RWPE1 (cell line): ENCODE measurements around the gene FAM131C.

Experiments used
- CTCF ChIA-PET: fragments of 350-600 bp; sonication (Branson Sonifier 250); formaldehyde crosslinking; extraction: SDS; loops from one replicate; lab custom pipeline; 2021; lab: Yijun Ruan, JAX
- POLR2A ChIA-PET: fragments of 400-600 bp; formaldehyde crosslinking; extraction: SDS; loops from one replicate; lab custom pipeline; 2020; ENCODE audit warnings: antibody characterized with exemption; ENCODE audit not compliant: low non-redundant PET; lab: Yijun Ruan, JAX
- DNase-seq: peaks from one replicate; pipeline ENCODE4 v3.0.0; 2012; ENCODE audit warnings: low spot score
- H3K27ac ChIP-seq: fragments of 450-650 bp; 2 replicates; pipeline ENCODE4 v1.5.1; 2017
- TF ChIP-seq, protein P1 (sequence below): fragments of 450-650 bp; conservative IDR thresholded peaks from 2 replicates; pipeline ENCODE4 v1.5.1; 2017; ENCODE audit warnings: low read depth, mild to moderate bottlenecking

FAM131C gene

DNA sequence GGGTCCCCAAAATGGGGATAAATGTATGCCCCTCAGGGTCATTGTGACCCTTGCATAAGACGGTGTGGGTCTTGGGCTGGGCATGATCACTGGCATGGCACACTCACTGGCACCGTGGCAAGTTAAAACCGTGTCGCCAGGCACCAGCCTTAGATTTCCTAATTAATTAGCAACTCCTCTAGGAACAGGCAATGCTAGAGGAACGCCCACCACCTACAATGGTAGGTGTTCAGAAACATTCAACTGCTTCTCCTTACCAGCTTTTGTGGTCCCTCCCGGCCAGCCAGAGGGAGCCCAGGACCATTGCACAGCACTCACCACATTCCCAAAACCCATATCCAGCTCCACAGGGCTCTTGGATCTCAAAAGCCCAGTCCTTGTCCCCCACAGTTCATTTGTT, 46.1 kb upstream of the FAM131C start:
- H3K27ac ChIP-seq = peak overlapping the region; percentile 37
- TF ChIP-seq, protein P1, sequence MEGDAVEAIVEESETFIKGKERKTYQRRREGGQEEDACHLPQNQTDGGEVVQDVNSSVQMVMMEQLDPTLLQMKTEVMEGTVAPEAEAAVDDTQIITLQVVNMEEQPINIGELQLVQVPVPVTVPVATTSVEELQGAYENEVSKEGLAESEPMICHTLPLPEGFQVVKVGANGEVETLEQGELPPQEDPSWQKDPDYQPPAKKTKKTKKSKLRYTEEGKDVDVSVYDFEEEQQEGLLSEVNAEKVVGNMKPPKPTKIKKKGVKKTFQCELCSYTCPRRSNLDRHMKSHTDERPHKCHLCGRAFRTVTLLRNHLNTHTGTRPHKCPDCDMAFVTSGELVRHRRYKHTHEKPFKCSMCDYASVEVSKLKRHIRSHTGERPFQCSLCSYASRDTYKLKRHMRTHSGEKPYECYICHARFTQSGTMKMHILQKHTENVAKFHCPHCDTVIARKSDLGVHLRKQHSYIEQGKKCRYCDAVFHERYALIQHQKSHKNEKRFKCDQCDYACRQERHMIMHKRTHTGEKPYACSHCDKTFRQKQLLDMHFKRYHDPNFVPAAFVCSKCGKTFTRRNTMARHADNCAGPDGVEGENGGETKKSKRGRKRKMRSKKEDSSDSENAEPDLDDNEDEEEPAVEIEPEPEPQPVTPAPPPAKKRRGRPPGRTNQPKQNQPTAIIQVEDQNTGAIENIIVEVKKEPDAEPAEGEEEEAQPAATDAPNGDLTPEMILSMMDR = no peak
- ChIA-PET POLR2A (no interaction called here), CTCF (interaction anchor here (0.7 to 2.4 kb wide), 3 partner anchors 9 to 37 kb away, joined by 3 to 11 read pairs (median 4); no protein-coding TSS in a partner anchor)
- no peak for DNase-seq

DNA sequence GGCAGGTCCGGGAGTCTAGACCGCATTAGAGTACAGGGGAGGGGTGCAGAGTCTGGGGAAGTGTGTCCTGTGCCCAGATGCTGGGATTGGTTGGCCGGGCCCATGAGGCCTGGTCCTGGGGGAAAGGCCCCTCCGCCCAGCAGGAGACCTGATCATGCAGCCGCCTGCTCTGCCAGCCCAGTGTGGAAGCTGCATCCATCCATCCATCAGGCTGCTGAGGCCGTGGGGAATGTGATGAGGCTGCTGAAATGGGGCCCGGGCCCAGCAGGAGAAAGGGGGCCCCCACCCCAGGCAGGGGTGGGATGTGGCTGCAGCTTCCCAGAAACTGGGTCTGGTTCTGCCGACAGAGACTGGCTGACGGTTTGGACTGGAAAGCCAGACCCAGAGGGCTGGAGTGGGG, 45.3 kb upstream of the FAM131C start:
- H3K27ac ChIP-seq = no peak overlapping the region
- no peak for DNase-seq
- CTCF ChIA-PET = interaction anchor here (0.6 kb wide), 1 partner anchor 41 kb away, joined by 5 read pairs; no protein-coding TSS in a partner anchor
- TF ChIP-seq, protein P1 = no peak
- POLR2A ChIA-PET = no interaction called here

DNA sequence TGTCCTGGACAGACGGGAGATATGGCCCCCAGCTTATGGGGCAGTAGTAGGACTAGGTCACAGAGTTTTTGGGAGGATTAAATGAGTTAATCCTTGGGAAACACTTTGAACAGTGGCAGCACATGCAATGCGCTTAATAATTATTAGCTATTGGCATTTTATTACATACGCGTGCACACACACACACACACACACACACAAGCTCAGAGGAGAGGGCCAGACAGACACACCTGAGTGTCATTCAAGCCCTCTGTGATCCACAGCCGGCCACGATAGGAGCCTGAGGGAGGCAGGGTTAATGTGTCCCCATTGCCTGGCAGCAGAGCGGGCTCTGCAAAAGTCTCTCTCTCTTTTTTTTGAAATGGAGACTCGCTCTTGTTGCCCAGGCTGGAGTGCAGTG, 44.5 kb upstream of the FAM131C start:
- ChIA-PET CTCF (interaction anchor here (0.9 kb wide), 1 partner anchor 37 kb away, joined by 3 read pairs; no protein-coding TSS in a partner anchor), POLR2A (no interaction called here)
- TF ChIP-seq, protein P1 = no peak
- H3K27ac ChIP-seq = no peak overlapping the region
- no peak for DNase-seq

DNA sequence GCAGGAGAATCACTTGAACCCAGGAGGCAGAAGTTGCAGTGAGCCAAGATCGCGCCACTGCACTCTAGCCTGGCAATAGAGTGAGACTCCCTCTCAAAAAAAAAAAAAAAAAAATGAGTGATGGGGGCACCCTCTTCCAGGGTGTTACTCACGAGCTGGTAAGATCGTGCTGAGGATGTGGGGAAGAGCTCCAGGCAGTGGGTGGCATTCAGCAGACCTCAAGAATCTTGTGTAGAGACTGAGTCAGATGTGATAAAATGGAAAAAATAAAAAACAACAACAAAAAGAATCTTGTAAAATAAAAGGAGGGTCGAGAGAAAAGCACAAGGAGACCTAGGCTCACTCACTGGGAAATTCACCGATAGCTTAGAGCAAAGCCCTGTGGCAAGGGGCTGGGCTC, 43.9 kb upstream of the FAM131C start:
- POLR2A ChIA-PET = no interaction called here
- DNase-seq = no peak
- no peak overlapping the region for H3K27ac ChIP-seq
- CTCF ChIA-PET = interaction anchor here (0.9 kb wide), 1 partner anchor 37 kb away, joined by 3 read pairs; no protein-coding TSS in a partner anchor
- TF ChIP-seq, protein P1 = no peak

DNA sequence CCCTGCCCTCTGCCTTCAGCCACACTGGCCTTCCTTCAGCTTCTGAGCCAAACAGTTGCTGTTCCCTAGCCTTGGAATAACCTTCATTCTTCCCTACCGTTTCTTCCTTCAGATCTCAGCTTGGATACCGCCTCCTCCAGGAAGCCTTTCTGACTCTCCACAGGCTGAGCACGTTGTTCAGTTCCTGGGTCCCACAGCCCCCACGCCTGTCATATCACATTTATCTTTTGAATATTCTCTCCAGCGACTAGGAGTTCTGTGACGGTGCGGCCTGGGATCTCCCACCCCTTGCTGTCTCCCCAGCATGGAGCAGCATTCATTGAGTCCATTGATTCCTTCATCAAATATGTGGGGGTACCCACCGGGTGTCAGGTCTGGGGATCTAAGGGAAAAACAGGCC, 43.2 kb upstream of the FAM131C start:
- TF ChIP-seq, protein P1 = no peak
- POLR2A ChIA-PET = no interaction called here

DNA sequence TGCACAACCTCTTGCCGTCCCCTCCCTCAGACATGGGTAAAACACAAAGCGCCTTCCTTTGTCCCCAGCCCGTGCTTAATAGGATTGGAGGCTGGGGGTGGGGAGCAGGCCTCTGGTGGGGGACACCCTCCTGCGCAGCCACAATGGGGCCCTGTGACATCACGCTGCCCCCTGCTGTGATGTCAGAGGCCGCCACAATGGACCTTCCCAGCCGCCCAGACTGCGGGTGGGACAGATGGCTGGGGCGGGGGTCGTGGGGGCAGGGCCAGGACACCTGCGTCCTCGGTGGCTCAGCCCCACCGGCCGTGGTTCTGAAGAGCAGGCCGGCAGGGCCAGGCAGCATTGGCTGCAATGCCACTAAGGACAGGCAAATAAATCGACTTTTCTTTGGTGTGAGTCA, 42.6 kb upstream of the FAM131C start:
- ChIA-PET CTCF (interaction anchor here (0.7 kb wide), 1 partner anchor 129 kb away, joined by 3 read pairs; no protein-coding TSS in a partner anchor), POLR2A (no interaction called here)
- DNase-seq = no peak
- TF ChIP-seq, protein P1 = no peak
- H3K27ac ChIP-seq = no peak overlapping the region

More for the DNA sequence above, 43.2 kb upstream of the FAM131C start:
- CTCF ChIA-PET = interaction anchor here (0.7 kb wide), 1 partner anchor 35 kb away, joined by 5 read pairs; no protein-coding TSS in a partner anchor
- DNase-seq = no peak
- no peak overlapping the region for H3K27ac ChIP-seq
